HUES64 (cell line): ENCODE measurements around the gene DPP6.

Source experiments
- H3K27ac ChIP-seq: 2 replicates; pipeline ENCODE4 v1.7.0; 2013; ENCODE audit warnings: low read depth, low read length, inconsistent platforms
- H3K27me3 ChIP-seq: 2 replicates; pipeline ENCODE4 v1.6.1; 2013; ENCODE audit warnings: mild to moderate bottlenecking, low read length; ENCODE audit not compliant: insufficient read depth
- H3K36me3 ChIP-seq: 2 replicates; pipeline ENCODE4 v1.6.1; 2013; ENCODE audit warnings: mild to moderate bottlenecking, low read length; ENCODE audit not compliant: insufficient read depth
- H3K4me1 ChIP-seq: 2 replicates; pipeline ENCODE4 v1.6.1; 2013; ENCODE audit warnings: mild to moderate bottlenecking, low read length, moderate library complexity; ENCODE audit not compliant: insufficient read depth
- H3K4me3 ChIP-seq: 2 replicates; pipeline ENCODE4 v1.5.1; 2013; ENCODE audit warnings: mild to moderate bottlenecking, low read length, moderate library complexity
- H3K9ac ChIP-seq: 2 replicates; pipeline ENCODE4 v1.6.1; 2013; ENCODE audit warnings: mild to moderate bottlenecking, low read depth, low read length
- H3K9me3 ChIP-seq: 2 replicates; pipeline ENCODE4 v1.6.1; 2013; ENCODE audit warnings: low read depth, low read length; ENCODE audit not compliant: insufficient read depth
- WGBS: fragments of 150-250, 120-280 bp; methylation state at CpG from one replicate; pipeline ENCODE4 v1.1.7; 2013; ENCODE audit warnings: missing lambda C conversion rate; 5-methylcytosine and 5-hydroxymethylcytosine counted together

DPP6 gene

GRCh38 chr7:154856733-154857132 lies 804.5 kb downstream of the DPP6 start:
- Histone ChIP-seq H3K9me3 (no peaks in the 10 kb centered on the region), H3K9ac (no peak overlapping the region), H3K4me3 (no peak overlapping the region), H3K27me3 (no peaks in the 10 kb centered on the region), H3K36me3 (no peaks in the 10 kb centered on the region), H3K4me1 (peaks cover 4% of the 10 kb centered on the region; the same call in 1 of the 2 replicates), H3K27ac (no peak overlapping the region)
- WGBS, result 95% methylated on average over 9 of the region's 9 CpGs

GRCh38 chr7:154857240-154857639 lies 805.0 kb downstream of the DPP6 start:
- Histone ChIP-seq H3K9me3 (no peaks in the 10 kb centered on the region), H3K4me3 (no peak overlapping the region), H3K9ac (no peak overlapping the region), H3K27ac (no peak overlapping the region), H3K36me3 (no peaks in the 10 kb centered on the region), H3K4me1 (peaks cover 4% of the 10 kb centered on the region; the same call in 1 of the 2 replicates), H3K27me3 (no peaks in the 10 kb centered on the region)
- 82% methylated on average over 3 of the region's 3 CpGs for WGBS

- Histone ChIP-seq H3K27ac (no peak overlapping the region), H3K27me3 (no peaks in the 10 kb centered on the region), H3K9ac (no peak overlapping the region), H3K4me3 (no peak overlapping the region), H3K4me1 (peaks cover 4% of the 10 kb centered on the region; the same call in 1 of the 2 replicates), H3K36me3 (no peaks in the 10 kb centered on the region), H3K9me3 (no peaks in the 10 kb centered on the region)
- 83% methylated on average over 27 of the region's 27 CpGs for WGBS
Observed at GRCh38 chr7:154857728-154858681, 805.8 kb downstream of the DPP6 start.

- no peak overlapping the region for H3K9ac ChIP-seq
- peaks cover 4% of the 10 kb centered on the region; the same call in 1 of the 2 replicates for H3K4me1 ChIP-seq
- no peak overlapping the region for H3K27ac ChIP-seq
- H3K36me3 ChIP-seq, result no peaks in the 10 kb centered on the region
- no peaks in the 10 kb centered on the region for H3K9me3 ChIP-seq
- H3K27me3 ChIP-seq, result no peaks in the 10 kb centered on the region
- 94% methylated on average over 19 of the region's 19 CpGs for WGBS
- H3K4me3 ChIP-seq, result no peak overlapping the region
Observed at GRCh38 chr7:154858836-154859537, 806.8 kb downstream of the DPP6 start.

GRCh38 chr7:154859747-154860620 lies 807.8 kb downstream of the DPP6 start:
- 96% methylated on average over 21 of the region's 21 CpGs for WGBS
- no peak overlapping the region for H3K9ac ChIP-seq
- no peak overlapping the region for H3K4me3 ChIP-seq
- H3K36me3 ChIP-seq, result no peaks in the 10 kb centered on the region
- peaks cover 4% of the 10 kb centered on the region; the same call in 1 of the 2 replicates for H3K4me1 ChIP-seq
- H3K9me3 ChIP-seq, result no peaks in the 10 kb centered on the region
- no peaks in the 10 kb centered on the region for H3K27me3 ChIP-seq
- no peak overlapping the region for H3K27ac ChIP-seq

GRCh38 chr7:154860621-154861375 lies 808.6 kb downstream of the DPP6 start:
- H3K4me1 ChIP-seq, result peaks cover 4% of the 10 kb centered on the region; the same call in 1 of the 2 replicates

GRCh38 chr7:154861589-154861988 lies 809.4 kb downstream of the DPP6 start:
- Histone ChIP-seq H3K4me1 (peaks cover 4% of the 10 kb centered on the region; the same call in 1 of the 2 replicates), H3K27me3 (no peaks in the 10 kb centered on the region), H3K36me3 (no peaks in the 10 kb centered on the region), H3K4me3 (no peak overlapping the region), H3K9ac (no peak overlapping the region), H3K27ac (no peak overlapping the region), H3K9me3 (no peaks in the 10 kb centered on the region)
- WGBS, result 91% methylated on average over 4 of the region's 5 CpGs

More at GRCh38 chr7:154860621-154861375, 808.6 kb downstream of the DPP6 start:
- H3K9me3 ChIP-seq, result no peaks in the 10 kb centered on the region
- H3K27me3 ChIP-seq, result no peaks in the 10 kb centered on the region
- H3K4me3 ChIP-seq, result no peak overlapping the region
- H3K27ac ChIP-seq, result no peak overlapping the region
- 93% methylated on average over 7 of the region's 7 CpGs for WGBS
- H3K36me3 ChIP-seq, result no peaks in the 10 kb centered on the region
- H3K9ac ChIP-seq, result no peak overlapping the region

GRCh38 chr7:154862153-154862791 lies 810.1 kb downstream of the DPP6 start:
- Histone ChIP-seq H3K27ac (no peak overlapping the region), H3K27me3 (no peaks in the 10 kb centered on the region), H3K4me1 (peaks cover 4% of the 10 kb centered on the region; the same call in 1 of the 2 replicates), H3K4me3 (no peak overlapping the region), H3K36me3 (no peaks in the 10 kb centered on the region), H3K9ac (no peak overlapping the region), H3K9me3 (no peaks in the 10 kb centered on the region)
- 93% methylated on average over 16 of the region's 16 CpGs for WGBS

- H3K4me1 ChIP-seq, result peaks cover 4% of the 10 kb centered on the region; the same call in 1 of the 2 replicates
- H3K27ac ChIP-seq, result no peak overlapping the region
- WGBS, result 89% methylated on average over 16 of the region's 16 CpGs
- H3K27me3 ChIP-seq, result peaks cover 3% of the 10 kb centered on the region; the same call in 1 of the 2 replicates
- H3K4me3 ChIP-seq, result no peak overlapping the region
- no peaks in the 10 kb centered on the region for H3K9me3 ChIP-seq
- no peaks in the 10 kb centered on the region for H3K36me3 ChIP-seq
- no peak overlapping the region for H3K9ac ChIP-seq
Observed at GRCh38 chr7:154863766-154864522, 811.7 kb downstream of the DPP6 start.
